Spleen (tissue), 7 donors: ENCODE measurements around the gene TIGD6.

Source experiments
- POLR2A ChIP-seq, 3 donors: fragments of 450-650 bp; IDR thresholded peaks; one replicate each; pipeline ENCODE4 v1.5.1; 2017; ENCODE audit warnings: antibody characterized with exemption in 3 of 3, mild to moderate bottlenecking in 1 of 3
- TF ChIP-seq, protein P1 (sequence below), 11 experiments: fragments of 200-600 bp in 7 of 11; fragments of 450-650 bp in 4 of 11; sonication (generic) in 4 of 11; IDR thresholded peaks in 8 of 11; conservative IDR thresholded peaks in 3 of 11; 1 replicate in 7 of 11; 2 replicates in 4 of 11; pipeline versions ENCODE4 v1.4.0 to v1.8.0; 2016 to 2021; ENCODE audit warnings: antibody characterized with exemption in 11 of 11, inconsistent platforms in 4 of 11, mild to moderate bottlenecking in 1 of 11
- donor health status: DM: no; HTN: no; CAD: no; lungs with moderate emphysema.
- donor health status: DM: no; HTN: no; CAD: no.
- donor health status: DM: no; HTN: no; CAD: no.

DNA sequence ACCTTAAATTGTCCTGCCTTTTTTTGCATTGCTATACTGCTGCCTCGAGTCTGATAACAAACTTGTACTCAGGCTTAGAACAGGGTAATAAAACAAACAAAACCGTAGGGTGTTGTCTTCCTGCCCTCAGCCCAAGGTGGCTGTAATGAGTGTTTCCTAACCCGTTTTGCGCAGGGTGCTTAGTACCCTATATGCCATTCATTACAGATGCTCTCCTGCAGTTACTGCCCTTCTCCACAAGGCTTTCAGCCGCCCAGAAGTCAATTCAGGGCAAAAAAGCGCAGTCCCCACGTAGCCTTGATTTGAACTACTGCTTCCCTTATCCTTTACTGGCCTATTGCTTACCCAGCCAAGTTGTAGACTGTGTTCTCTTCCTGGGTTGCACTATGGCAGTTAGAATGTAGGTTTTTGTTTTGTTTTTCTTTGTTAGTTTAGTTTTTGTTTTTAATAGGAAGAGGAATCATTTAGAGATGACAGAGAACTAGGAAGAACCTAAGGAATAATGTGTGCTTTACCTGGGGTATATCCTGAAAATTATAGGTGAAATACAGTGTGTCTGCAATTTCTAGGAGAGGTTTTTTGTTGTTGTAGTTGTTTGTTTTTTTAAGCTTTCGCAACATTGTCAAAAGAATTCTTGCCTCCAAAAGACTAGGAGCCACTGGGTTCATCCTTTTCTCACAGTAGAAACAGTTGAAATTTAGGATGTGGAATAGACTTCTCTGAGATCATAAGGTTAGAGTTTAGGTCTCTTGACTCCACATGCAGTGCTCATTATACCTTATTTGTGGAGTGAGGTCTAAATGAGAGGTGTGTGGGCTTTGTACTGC is 1.4 kb upstream of the TIGD6 start:
- TF ChIP-seq, protein P1, sequence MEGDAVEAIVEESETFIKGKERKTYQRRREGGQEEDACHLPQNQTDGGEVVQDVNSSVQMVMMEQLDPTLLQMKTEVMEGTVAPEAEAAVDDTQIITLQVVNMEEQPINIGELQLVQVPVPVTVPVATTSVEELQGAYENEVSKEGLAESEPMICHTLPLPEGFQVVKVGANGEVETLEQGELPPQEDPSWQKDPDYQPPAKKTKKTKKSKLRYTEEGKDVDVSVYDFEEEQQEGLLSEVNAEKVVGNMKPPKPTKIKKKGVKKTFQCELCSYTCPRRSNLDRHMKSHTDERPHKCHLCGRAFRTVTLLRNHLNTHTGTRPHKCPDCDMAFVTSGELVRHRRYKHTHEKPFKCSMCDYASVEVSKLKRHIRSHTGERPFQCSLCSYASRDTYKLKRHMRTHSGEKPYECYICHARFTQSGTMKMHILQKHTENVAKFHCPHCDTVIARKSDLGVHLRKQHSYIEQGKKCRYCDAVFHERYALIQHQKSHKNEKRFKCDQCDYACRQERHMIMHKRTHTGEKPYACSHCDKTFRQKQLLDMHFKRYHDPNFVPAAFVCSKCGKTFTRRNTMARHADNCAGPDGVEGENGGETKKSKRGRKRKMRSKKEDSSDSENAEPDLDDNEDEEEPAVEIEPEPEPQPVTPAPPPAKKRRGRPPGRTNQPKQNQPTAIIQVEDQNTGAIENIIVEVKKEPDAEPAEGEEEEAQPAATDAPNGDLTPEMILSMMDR (IDR thresholded peaks at IDR 0.05 in 8 of 11, conservative IDR thresholded peaks at IDR 0.05 in 3 of 11), result peak; percentile 51 to 81 (median 73)
- no peak for TF ChIP-seq POLR2A (IDR thresholded peaks at IDR 0.05)
